GM18517 (cell line): ENCODE measurements around the gene ADARB2.

ENCODE experiments used
- ATAC-seq: cut with Tn5 transposase; IDR thresholded peaks from one replicate; pipeline ENCODE4 v1.9.1; 2021; ENCODE audit warnings: mild to moderate bottlenecking, moderate library complexity; ENCODE audit not compliant: unreplicated experiment

ADARB2 gene

GRCh38 chr10:1300218-1300617 lies 437.1 kb downstream of the ADARB2 start:
- no peak for ATAC-seq

- no peak for ATAC-seq
Observed at GRCh38 chr10:1299041-1299726, 438.1 kb downstream of the ADARB2 start.

- ATAC-seq = no peak
Observed at GRCh38 chr10:1297566-1298301, 439.6 kb downstream of the ADARB2 start.

GRCh38 chr10:1295756-1296480 lies 441.4 kb downstream of the ADARB2 start:
- no peak for ATAC-seq

GRCh38 chr10:1294748-1295147 lies 442.6 kb downstream of the ADARB2 start:
- no peak for ATAC-seq

- no peak for ATAC-seq
Observed at GRCh38 chr10:1293636-1294435, 443.5 kb downstream of the ADARB2 start.

GRCh38 chr10:1293157-1293556 lies 444.2 kb downstream of the ADARB2 start:
- ATAC-seq = no peak

GRCh38 chr10:1292611-1293031 lies 444.7 kb downstream of the ADARB2 start:
- ATAC-seq = no peak

GRCh38 chr10:1291178-1292090 lies 445.9 kb downstream of the ADARB2 start:
- no peak for ATAC-seq

GRCh38 chr10:1290071-1290471 lies 447.3 kb downstream of the ADARB2 start:
- no peak for ATAC-seq

GRCh38 chr10:1289591-1289990 lies 447.7 kb downstream of the ADARB2 start:
- no peak for ATAC-seq

- no peak for ATAC-seq
Observed at GRCh38 chr10:1287971-1288401, 449.3 kb downstream of the ADARB2 start.

GRCh38 chr10:1287487-1287886 lies 449.8 kb downstream of the ADARB2 start:
- no peak for ATAC-seq

GRCh38 chr10:1284076-1284475 lies 453.2 kb downstream of the ADARB2 start:
- ATAC-seq = no peak

- no peak for ATAC-seq
Observed at GRCh38 chr10:1281405-1281782, 455.9 kb downstream of the ADARB2 start.

- no peak for ATAC-seq
Observed at GRCh38 chr10:1280466-1281404, 456.6 kb downstream of the ADARB2 start.

- ATAC-seq = no peak
Observed at GRCh38 chr10:1278306-1278705, 459.0 kb downstream of the ADARB2 start.

- ATAC-seq = no peak
Observed at GRCh38 chr10:1274701-1275544, 462.4 kb downstream of the ADARB2 start.
